Subcutaneous abdominal adipose tissue (tissue), 5 donors: ENCODE results near the gene UNC93A.
"Not testable (repeated sequence)": the region's sequence is repeated elsewhere in the genome, so short reads cannot be mapped to it uniquely, and the experiment has no call there.

Source experiments
- H3K27ac ChIP-seq: one replicate; pipeline ENCODE4 v1.7.0; 2013; ENCODE audit warnings: low read depth, mild to moderate bottlenecking, inconsistent platforms, low read length, moderate library complexity
- H3K27me3 ChIP-seq, 5 donors: one replicate each; pipeline ENCODE4 v1.7.0; 2013; ENCODE audit warnings: low read length in 5 of 5, inconsistent platforms in 1 of 5; ENCODE audit not compliant: control insufficient read depth in 5 of 5, insufficient read depth in 4 of 5
- H3K36me3 ChIP-seq, 5 donors: one replicate each; pipeline ENCODE4 v1.7.0; 2013; ENCODE audit warnings: low read length in 5 of 5; ENCODE audit not compliant: control insufficient read depth in 5 of 5, insufficient read depth in 5 of 5
- H3K4me1 ChIP-seq, 5 donors: one replicate each; pipeline ENCODE4 v1.7.0; 2013; ENCODE audit warnings: low read length in 5 of 5, mild to moderate bottlenecking in 3 of 5, moderate library complexity in 1 of 5; ENCODE audit not compliant: control insufficient read depth in 5 of 5, insufficient read depth in 5 of 5
- H3K4me3 ChIP-seq, 5 donors: one replicate each; pipeline ENCODE4 v1.7.0; 2013; ENCODE audit warnings: low read length in 5 of 5, low read depth in 1 of 5
- H3K9ac ChIP-seq, 5 donors: one replicate each; pipeline ENCODE4 v1.7.0; 2013; ENCODE audit warnings: low read length in 5 of 5, mild to moderate bottlenecking in 4 of 5, moderate library complexity in 3 of 5
- H3K9me3 ChIP-seq, 5 donors: one replicate each; pipeline ENCODE4 v1.7.0; 2013; ENCODE audit warnings: low read length in 5 of 5; ENCODE audit not compliant: control insufficient read depth in 5 of 5
- donor health status: healthy.
- donor health status: healthy.
- donor health status: healthy.
- donor health status: healthy.
- donor health status: healthy.

The UNC93A gene

GRCh38 chr6:167302074-167302473 is 11.0 kb downstream of the UNC93A start:
- H3K4me3 ChIP-seq = no peak overlapping the region
- H3K27me3 ChIP-seq = peaks cover 0 to 9% (median 5%) of the 10 kb centered on the region in 5 donors
- H3K36me3 ChIP-seq = no peaks in the 10 kb centered on the region
- no peak overlapping the region for H3K27ac ChIP-seq
- no peak overlapping the region for H3K9ac ChIP-seq
- no peaks in the 10 kb centered on the region for H3K4me1 ChIP-seq
- no peaks in the 10 kb centered on the region for H3K9me3 ChIP-seq

GRCh38 chr6:167302796-167303195 is 11.7 kb downstream of the UNC93A start:
- Histone ChIP-seq H3K27ac (no peak overlapping the region), H3K27me3 (peaks cover 0 to 12% (median 5%) of the 10 kb centered on the region in 5 donors), H3K9me3 (no peaks in the 10 kb centered on the region), H3K36me3 (no peaks in the 10 kb centered on the region), H3K4me1 (no peaks in the 10 kb centered on the region), H3K9ac (no peak overlapping the region), H3K4me3 (no peak overlapping the region)

GRCh38 chr6:167303675-167304625 is 12.8 kb downstream of the UNC93A start:
- Histone ChIP-seq H3K9me3 (no peaks in the 10 kb centered on the region), H3K27me3 (peaks cover 0 to 8% (median 5%) of the 10 kb centered on the region in 5 donors), H3K4me1 (no peaks in the 10 kb centered on the region), H3K4me3 (no peak overlapping the region), H3K36me3 (no peaks in the 10 kb centered on the region), H3K9ac (no peak overlapping the region), H3K27ac (no peak overlapping the region)

- Histone ChIP-seq H3K9ac (no peak overlapping the region), H3K27me3 (peaks cover 0 to 7% (median 3%) of the 10 kb centered on the region in 5 donors), H3K27ac (no peak overlapping the region), H3K4me1 (no peaks in the 10 kb centered on the region), H3K9me3 (no peaks in the 10 kb centered on the region), H3K4me3 (no peak overlapping the region), H3K36me3 (no peaks in the 10 kb centered on the region)
Observed at GRCh38 chr6:167304912-167305311, 13.8 kb downstream of the UNC93A start.

- no peak overlapping the region for H3K9ac ChIP-seq
- no peak overlapping the region for H3K4me3 ChIP-seq
- H3K27ac ChIP-seq = no peak overlapping the region
- no peaks in the 10 kb centered on the region for H3K9me3 ChIP-seq
- H3K36me3 ChIP-seq = no peaks in the 10 kb centered on the region
- peaks cover 0 to 6% (median 2%) of the 10 kb centered on the region in 5 donors for H3K27me3 ChIP-seq
- H3K4me1 ChIP-seq = no peaks in the 10 kb centered on the region
Observed at GRCh38 chr6:167305796-167306195, 14.7 kb downstream of the UNC93A start.

- no peaks in the 10 kb centered on the region for H3K4me1 ChIP-seq
- no peaks in the 10 kb centered on the region for H3K36me3 ChIP-seq
- no peak overlapping the region for H3K27ac ChIP-seq
- no peak overlapping the region for H3K4me3 ChIP-seq
- peaks cover 0 to 6% (median 3%) of the 10 kb centered on the region in 5 donors for H3K27me3 ChIP-seq
- H3K9me3 ChIP-seq = no peaks in the 10 kb centered on the region
- H3K9ac ChIP-seq = no peak overlapping the region
Observed at GRCh38 chr6:167306401-167306998, 15.4 kb downstream of the UNC93A start.

GRCh38 chr6:167307342-167307955 is 16.3 kb downstream of the UNC93A start:
- H3K4me1 ChIP-seq = no peaks in the 10 kb centered on the region
- peaks cover 0 to 7% (median 3%) of the 10 kb centered on the region in 5 donors for H3K27me3 ChIP-seq
- H3K27ac ChIP-seq = no peak overlapping the region
- H3K36me3 ChIP-seq = no peaks in the 10 kb centered on the region
- no peak overlapping the region for H3K4me3 ChIP-seq
- H3K9ac ChIP-seq = no peak overlapping the region
- no peaks in the 10 kb centered on the region for H3K9me3 ChIP-seq

GRCh38 chr6:167308207-167308606 is 17.1 kb downstream of the UNC93A start:
- no peak overlapping the region for H3K9ac ChIP-seq
- no peak overlapping the region for H3K4me3 ChIP-seq
- no peaks in the 10 kb centered on the region for H3K4me1 ChIP-seq
- no peaks in the 10 kb centered on the region for H3K36me3 ChIP-seq
- H3K27me3 ChIP-seq = peaks cover 0 to 13% (median 10%) of the 10 kb centered on the region in 5 donors
- no peaks in the 10 kb centered on the region for H3K9me3 ChIP-seq
- H3K27ac ChIP-seq = no peak overlapping the region

DNA sequence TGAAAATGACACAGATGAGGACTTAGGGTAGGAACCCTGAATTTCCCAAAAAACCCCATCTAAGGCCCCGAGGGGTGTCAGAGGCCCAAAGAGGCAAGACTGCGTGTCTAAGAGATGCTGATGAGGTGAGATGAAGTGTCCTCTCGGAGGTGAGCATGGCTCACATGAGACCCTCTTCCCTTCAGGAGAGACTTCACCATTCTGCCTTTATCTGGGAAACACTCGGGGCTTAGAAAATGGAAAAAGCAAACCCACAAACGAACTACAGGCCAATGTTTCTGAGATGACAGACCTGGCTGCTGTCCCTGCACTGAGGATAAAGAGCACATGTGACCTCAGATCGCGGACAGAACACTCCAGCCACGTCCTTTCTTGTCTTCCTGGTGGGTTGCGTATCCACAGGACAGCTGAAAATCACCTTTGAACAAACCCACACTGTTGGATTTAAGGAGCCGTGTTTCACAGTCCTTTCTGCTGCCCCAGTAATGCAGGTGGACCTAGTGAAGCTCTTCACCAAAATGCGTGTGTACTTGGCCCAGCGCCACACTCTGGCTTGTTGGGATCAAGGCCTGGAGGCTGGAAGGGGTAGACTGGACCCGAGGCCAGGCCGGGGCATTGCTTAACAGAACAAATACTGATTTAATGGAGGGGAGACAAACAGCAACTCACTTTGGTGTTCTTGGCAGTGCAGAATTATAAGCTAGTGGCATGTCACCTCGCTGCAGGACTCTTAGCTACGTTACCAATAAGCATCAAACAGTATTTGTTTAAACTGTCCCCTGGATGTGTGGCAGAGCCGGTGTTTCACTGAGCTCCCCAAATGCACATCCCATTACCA is 18.5 kb downstream of the UNC93A start:
- not testable (repeated sequence) for H3K4me3 ChIP-seq, H3K27ac ChIP-seq, H3K4me1 ChIP-seq, H3K9ac ChIP-seq, H3K9me3 ChIP-seq, H3K36me3 ChIP-seq
- peaks cover 5 to 13% (median 8%) of the 10 kb centered on the region in 5 donors for H3K27me3 ChIP-seq
